Astrocyte (in vitro differentiated cells and primary cell): ENCODE data around the gene KRTAP10-2.

ENCODE experiments used
- CTCF ChIP-seq: IDR thresholded peaks from 2 replicates; pipeline ENCODE4 v1.5.1; 2011; ENCODE audit warnings: low read depth, mild to moderate bottlenecking, inconsistent platforms, low read length, moderate library complexity; ENCODE audit not compliant: insufficient read depth
- EZH2 ChIP-seq: IDR thresholded peaks from 2 replicates; pipeline ENCODE4 v1.6.1; 2012; ENCODE audit warnings: mild to moderate bottlenecking, low read length, inconsistent platforms; ENCODE audit not compliant: insufficient read depth

DNA sequence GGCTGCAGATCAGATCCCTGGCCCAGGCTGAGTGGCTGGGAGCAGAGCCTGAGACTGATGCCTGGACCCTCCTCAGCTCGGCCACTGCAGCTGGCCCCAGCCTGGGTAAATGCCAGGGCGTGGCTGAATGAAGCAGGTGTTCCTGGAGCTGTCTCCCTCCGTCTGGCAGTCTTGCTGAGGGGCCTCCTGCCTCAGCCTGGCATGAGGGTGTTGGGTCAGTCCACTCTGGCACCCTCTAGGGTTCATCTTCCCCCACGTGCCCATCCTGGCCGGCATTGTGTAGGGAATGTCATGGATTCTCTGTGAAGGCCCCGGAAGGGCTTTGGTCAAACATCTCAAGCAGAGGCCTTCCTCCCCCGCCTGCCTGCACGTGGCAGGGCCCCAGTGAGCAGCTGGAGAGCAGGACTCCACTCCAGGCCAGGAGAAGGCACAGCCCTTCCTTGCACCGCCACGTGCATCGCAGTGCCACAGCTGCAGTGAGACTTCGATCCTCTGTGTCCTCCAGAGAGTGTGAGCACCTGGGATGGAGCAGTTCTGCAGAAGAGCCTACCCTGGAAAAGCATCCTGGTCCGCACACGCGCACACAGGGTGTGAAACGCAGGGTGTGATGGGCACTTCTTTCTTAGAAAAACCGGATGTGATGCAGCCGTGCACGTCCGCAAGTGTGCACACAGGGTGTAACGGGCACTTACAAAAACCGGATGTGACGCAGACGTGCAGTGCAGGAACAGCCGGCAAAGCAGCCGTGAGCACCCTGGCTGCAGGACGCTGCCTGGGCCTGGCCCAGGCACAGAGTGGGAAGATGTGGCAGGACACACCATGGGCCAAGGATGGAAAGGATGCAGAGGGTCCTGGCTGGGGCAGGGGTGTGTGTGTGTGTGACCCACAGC lies 17.6 kb upstream of the KRTAP10-2 start:
- TF ChIP-seq EZH2 = no peak
- TF ChIP-seq CTCF = no peak
